ENCODE results near the gene SFMBT2.
A peak's percentile ranks its signal among the peaks of the same experiment; 100 is the strongest.

SFMBT2 gene

DNA sequence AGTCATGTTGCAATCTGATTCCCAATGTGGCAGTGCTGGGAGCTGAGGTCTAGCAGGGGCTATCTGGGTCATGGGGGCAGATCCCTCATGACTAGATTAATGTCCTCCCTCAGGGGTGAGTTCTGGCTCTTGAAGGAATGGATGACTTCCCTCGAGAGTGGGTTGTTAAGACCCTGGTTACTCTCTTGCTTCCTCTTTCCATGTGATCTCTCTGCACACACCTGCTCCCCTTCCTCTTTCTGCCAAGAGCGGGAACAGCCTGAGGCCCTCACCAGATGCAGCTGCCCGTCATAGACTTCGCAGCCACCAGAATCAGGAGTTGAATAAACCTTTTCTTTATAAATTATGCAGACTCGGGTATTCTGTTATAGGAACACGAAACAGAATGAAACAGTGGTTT lies 37.8 kb downstream of the SFMBT2 start:
- TF ChIP-seq GATA2 (IDR thresholded peaks at IDR 0.05; ENCODE audit: low read depth, low read length), result no peak
- no peak for TF ChIP-seq GATA3 (IDR thresholded peaks at IDR 0.05; ENCODE audit: low read depth, low read length)

DNA sequence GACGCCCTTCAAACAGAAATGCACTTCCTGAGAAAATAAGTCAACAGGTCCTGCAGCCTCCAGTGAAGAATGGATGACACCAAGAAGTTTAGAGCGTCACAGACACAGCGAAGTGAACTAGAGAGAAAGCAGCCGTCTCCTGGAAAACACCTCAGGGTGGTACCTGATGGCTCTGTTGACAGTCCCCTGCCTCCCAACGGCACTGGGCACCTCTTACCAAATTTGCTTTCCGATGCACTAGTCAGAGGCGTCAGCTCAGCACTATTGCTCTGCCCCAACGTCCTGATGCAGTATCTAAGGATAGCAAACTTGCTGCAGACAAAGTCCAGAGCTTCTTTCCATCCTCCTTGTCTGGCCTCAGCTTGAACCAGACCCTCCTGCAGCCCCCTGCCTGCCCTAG lies 38.3 kb downstream of the SFMBT2 start:
- TF ChIP-seq GATA2 (IDR thresholded peaks at IDR 0.05; ENCODE audit: low read depth, low read length) (no peak), GATA3 (IDR thresholded peaks at IDR 0.05; ENCODE audit: low read depth, low read length) (no peak)

DNA sequence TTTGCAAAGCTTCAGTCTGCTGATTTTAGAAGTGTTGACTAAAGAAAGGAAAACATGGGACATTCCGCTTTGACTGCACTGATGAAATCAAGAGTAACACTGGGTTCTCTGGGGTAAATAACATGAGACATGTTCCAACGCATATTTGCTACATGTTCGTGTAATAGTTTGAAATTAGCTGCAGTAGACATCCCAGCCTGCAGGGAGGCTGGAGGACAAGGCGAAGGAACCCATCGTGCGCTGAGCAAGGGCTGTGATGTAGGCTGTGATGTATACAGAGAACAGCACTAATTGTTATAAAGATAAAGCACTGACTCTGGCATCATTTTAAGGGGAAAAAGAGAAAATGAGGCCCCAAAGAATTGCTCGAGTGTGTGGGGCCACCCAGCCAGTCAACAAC lies 40.3 kb downstream of the SFMBT2 start:
- TF ChIP-seq GATA2 (IDR thresholded peaks at IDR 0.05; ENCODE audit: low read depth, low read length), result no peak
- TF ChIP-seq GATA3 (IDR thresholded peaks at IDR 0.05; ENCODE audit: low read depth, low read length), result no peak

DNA sequence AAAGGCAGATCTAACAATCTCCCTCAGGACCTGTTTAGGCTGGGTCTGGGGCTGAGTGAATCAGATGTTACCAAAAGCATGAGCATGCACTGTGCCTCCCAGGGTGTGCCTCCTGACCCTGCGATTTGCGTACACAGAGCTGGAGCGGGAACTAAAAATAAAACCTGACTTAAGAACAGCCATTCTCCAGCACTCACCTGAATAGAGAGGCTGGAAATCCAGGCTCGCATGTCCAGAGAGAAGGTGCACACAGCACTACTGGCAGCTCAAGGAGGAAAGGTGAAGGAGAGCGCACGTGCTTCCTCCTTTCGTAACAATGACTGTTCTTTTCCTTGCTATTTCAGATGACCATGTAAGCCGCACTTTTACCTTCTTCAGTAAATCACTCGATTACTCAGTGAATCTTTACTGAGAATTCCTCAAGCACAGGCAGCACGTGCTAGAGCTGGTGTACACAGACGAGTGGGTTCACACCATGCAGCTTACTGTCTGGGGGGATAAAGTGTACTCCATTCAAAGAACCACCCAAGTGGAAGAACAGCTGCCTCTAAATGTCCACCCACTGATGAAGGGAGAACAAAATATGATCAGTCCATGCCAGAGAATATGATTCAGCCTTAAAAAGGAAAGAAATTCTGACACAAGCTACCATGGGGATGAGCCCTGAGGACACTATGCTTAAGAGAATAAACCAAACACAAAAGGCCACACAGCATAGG lies 45.6 kb downstream of the SFMBT2 start:
- TF ChIP-seq GATA3 (IDR thresholded peaks at IDR 0.05; ENCODE audit: low read depth, low read length) (no peak), GATA2 (IDR thresholded peaks at IDR 0.05; ENCODE audit: low read depth, low read length) (no peak)

DNA sequence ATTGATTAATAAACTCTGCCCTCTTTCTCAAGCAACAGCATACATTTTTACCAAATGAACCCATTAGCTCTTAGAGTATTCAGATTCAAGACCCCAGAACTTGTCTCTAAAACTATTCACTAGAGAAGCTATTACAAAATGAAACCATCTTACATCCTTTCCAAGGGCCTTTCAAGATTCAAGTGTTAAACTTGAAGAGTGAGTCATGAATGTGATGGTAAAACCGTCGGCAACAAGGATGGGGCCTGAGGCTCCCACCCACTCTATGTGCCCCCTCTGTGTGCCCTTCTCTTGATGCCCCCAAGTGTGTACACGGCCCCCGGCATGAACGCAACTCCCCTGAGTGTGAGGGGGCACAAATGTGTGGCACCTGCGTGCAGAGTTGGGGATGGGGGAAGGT lies 46.4 kb downstream of the SFMBT2 start:
- TF ChIP-seq GATA2 (IDR thresholded peaks at IDR 0.05; ENCODE audit: low read depth, low read length) (no peak), GATA3 (IDR thresholded peaks at IDR 0.05; ENCODE audit: low read depth, low read length) (no peak)

DNA sequence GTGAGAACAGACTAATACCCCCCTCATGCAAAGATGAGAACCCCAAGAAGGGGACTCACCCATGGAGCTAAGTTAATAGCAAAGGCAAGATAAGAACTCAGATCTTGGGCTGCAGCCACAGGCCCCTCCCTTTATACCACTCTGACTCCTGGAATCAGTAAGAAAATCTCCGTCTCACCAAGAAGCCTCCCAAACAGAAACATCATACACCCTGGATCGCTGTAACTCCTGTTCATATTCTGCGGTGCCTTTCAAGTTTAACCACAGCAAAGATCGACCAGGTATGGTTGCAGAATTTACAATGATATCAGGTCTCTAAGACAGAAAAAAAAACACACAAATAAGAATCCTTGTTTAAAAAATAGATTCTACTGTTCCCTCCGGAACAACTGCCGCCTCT lies 47.1 kb downstream of the SFMBT2 start:
- no peak for TF ChIP-seq GATA2 (IDR thresholded peaks at IDR 0.05; ENCODE audit: low read depth, low read length)
- TF ChIP-seq GATA3 (IDR thresholded peaks at IDR 0.05; ENCODE audit: low read depth, low read length), result no peak

DNA sequence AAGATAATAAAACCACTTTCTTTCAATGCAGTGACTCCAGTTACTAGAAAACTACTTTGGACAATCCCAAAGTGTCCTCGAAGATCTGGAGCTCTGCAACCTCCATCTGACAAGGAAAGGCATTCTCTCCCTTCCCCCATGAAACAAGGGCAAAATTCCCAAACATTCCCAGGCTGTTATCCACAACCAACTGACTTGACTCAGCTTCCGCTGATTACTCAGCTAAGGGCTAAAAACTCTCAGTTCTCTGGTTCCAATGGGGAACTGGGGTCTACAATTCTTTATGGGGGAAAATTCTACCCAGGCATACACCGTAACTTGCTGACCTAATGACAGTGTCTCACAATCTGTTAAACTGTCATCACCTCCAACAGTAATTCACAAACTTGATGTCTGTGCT lies 48.4 kb downstream of the SFMBT2 start:
- TF ChIP-seq GATA3 (IDR thresholded peaks at IDR 0.05; ENCODE audit: low read depth, low read length), result no peak
- TF ChIP-seq GATA2 (IDR thresholded peaks at IDR 0.05; ENCODE audit: low read depth, low read length), result no peak

DNA sequence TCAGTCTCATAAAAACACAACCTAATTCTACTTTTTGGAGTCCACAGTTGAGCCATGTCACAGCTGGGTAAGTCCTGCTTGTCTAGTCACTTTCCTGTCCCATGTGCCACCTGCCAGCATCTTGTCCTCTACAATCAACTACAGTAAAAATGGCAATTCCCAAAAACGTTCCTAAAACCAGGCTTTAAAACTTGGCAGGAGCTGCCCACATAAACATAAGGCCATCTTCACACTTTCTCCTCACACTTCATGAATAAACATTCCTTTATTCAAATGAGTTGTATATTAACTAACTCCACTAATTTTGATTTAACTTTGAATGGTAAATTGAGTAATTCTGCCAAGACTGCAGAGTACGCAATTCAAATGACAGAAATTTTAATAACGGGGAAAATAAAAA lies 49.5 kb downstream of the SFMBT2 start:
- TF ChIP-seq GATA3 (IDR thresholded peaks at IDR 0.05; ENCODE audit: low read depth, low read length) (no peak), GATA2 (IDR thresholded peaks at IDR 0.05; ENCODE audit: low read depth, low read length) (no peak)

DNA sequence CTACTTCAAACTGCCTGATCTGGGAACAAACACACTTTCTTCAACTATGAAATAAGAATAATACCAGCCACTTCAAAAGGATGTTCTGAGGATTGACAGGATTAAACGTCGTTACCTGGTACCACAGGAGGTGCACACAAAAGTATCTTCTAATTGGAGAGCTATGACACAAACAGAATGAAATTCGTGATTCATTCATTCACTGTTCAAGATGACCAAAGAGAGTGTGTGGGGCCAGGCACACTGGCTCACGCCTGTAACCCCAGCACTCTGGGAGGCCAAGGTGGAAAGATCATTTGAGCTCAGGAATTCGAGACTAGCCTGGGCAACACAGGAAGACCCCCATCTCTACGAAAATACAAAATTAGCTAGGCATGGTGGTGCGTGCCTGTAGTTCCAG lies 50.9 kb downstream of the SFMBT2 start:
- TF ChIP-seq GATA3 (IDR thresholded peaks at IDR 0.05; ENCODE audit: low read depth, low read length), result no peak
- no peak for TF ChIP-seq GATA2 (IDR thresholded peaks at IDR 0.05; ENCODE audit: low read depth, low read length)

DNA sequence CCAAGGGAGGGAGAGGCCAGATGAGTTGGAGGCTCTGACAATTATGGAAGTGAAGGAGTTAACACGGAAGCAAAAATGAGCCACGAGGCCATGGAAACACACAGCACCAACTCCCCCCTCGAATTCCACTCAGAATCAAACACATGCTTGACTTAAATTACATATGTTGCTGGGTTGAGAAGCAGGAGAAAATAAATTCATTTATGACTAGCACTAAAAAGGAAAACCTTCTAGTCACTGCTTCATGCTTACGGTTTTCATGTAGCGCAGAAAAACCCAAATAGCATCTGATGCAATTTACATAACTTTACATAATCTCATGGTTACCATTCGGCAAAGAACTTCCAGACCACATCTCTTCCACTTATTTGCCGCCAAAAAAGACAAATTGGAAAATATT lies 51.5 kb downstream of the SFMBT2 start:
- TF ChIP-seq GATA3 (IDR thresholded peaks at IDR 0.05; ENCODE audit: low read depth, low read length), result no peak
- TF ChIP-seq GATA2 (IDR thresholded peaks at IDR 0.05; ENCODE audit: low read depth, low read length), result no peak

DNA sequence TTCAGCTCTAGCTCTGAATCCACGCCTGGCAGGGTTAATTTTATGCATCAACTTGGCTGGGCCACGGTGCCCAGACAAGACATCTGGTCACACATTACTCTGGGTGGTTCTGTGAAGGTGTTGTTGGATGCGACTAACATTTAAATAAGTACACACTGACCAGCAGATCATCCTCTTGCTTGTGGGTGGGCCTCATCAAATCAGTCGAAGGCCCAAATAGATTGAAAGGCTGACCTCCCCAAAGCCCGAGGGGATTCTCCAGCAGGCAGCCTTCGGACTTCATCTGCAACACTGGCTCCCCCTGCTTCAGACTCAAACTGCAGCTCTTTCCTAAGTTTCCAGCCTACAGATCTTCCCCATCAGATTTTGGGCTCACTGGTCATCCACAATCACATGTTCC lies 53.6 kb downstream of the SFMBT2 start:
- no peak for TF ChIP-seq GATA3 (IDR thresholded peaks at IDR 0.05; ENCODE audit: low read depth, low read length)
- TF ChIP-seq GATA2 (IDR thresholded peaks at IDR 0.05; ENCODE audit: low read depth, low read length), result no peak

DNA sequence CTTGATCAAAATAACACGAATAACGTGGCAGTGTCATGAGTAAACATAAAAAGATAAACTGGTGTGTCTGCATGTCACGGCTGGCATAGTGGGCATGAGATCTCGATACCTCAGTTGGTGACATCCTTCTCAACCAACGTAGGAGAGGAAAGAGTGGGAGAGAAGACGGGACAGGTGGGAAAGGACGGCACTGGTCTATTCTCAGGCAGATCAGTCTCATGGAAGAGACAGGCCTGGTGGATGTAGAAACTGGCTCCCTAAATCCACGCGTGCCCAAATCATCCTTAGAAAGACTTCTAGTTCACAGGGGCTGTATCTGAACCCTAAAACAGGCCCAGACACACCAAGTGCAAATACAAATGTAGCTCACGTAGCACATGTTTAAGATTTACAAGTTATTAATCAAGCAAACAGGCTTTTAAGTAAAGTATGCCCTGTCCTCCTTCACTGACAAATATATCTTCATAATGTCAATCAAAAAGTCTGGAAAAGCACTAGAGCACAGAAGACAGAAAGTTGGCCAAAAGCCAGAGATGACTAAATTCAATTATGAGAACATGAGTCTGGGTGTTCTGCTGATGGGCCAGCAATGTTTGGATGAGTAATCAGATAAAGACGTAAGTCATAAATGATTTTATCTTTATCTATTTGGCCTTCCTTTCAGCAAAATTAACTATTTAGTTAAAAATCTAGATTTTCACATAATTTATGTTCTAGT lies 56.3 kb downstream of the SFMBT2 start:
- TF ChIP-seq GATA3 (IDR thresholded peaks at IDR 0.05; ENCODE audit: low read depth, low read length) (peak; percentile 95), GATA2 (IDR thresholded peaks at IDR 0.05; ENCODE audit: low read depth, low read length) (peak; percentile 82)

DNA sequence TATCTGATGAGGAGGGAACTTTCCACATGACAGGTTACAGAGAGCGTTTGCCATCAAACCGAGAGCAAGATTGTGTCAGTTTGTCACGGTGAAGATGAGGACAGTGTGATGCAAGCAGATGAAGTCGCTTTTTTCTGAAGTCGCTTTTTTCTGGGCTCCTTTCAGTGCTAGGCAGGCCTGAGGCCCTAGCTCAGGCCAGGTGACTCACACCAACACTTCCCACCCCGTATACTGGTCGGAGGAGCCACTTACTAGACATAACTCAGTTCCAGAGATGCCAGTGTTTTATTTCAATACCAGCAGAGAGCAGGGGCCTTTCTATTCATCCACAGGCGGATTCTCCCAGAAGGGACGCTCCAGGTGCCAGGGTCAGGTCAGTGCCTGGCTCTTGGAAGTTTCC lies 58.9 kb downstream of the SFMBT2 start:
- TF ChIP-seq GATA2 (IDR thresholded peaks at IDR 0.05; ENCODE audit: low read depth, low read length), result no peak
- no peak for TF ChIP-seq GATA3 (IDR thresholded peaks at IDR 0.05; ENCODE audit: low read depth, low read length)

DNA sequence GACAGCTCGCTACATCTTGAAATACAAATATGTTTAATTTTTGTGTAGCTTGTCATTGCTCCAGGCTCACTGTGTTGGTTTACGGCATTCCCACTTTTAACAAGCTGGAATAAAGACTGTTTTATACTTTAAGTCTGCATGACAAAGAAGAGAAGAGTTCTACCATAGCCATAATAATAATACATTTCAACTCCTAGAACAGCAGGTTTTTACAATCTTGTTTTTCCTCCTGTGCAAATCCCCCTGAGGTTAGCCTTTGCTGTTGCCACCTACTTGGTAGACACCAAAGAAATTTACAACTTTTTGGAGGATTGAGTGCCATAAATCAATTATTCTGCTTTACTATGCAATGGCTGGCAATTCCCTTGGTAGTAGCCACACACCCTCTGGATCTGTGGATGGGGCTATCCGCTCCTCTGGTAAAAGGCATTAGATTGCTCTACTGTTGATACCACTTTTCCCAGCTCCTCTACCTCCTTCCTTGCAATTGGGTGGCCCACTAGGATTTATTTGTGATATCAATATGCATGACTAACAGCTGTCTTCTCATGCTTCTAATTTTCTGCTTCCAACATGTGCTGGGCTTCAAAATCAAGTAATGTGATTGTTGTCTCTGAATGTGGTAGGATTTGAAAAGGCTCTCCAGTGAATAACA lies 60.2 kb downstream of the SFMBT2 start:
- TF ChIP-seq GATA2 (IDR thresholded peaks at IDR 0.05; ENCODE audit: low read depth, low read length) (no peak), GATA3 (IDR thresholded peaks at IDR 0.05; ENCODE audit: low read depth, low read length) (no peak)

DNA sequence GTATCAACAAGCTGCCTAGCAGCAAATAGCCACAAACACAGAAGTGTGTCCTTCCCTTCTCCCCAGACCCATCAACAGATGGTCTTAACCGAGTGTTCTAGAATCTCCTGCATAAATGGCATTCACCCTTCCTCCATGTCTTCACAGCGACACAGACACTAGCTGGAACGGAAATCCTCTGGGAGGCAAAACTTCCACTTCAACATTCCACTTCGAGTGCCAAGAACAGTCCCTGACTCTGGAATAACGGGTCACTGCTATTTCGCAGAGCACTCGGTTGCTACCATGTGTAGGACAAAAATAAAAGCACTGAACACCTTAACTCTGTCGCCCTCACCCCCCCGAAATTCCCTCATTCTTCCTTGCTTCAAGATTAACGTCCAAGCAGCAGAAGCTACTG lies 65.1 kb downstream of the SFMBT2 start:
- TF ChIP-seq GATA2 (IDR thresholded peaks at IDR 0.05; ENCODE audit: low read depth, low read length) (no peak), GATA3 (IDR thresholded peaks at IDR 0.05; ENCODE audit: low read depth, low read length) (no peak)
